Inflammatory macrophage treated with lipopolysaccharide for 1 hour (primary cell): ENCODE results near the gene DAND5.
A peak's percentile ranks its signal among the peaks of the same experiment; 100 is the strongest.
"Not testable (repeated sequence)": the region's sequence is repeated elsewhere in the genome, so short reads cannot be mapped to it uniquely, and the experiment has no call there.

Experiments used
- DNase-seq, 2 donors: peaks; one replicate each; pipeline ENCODE4 v3.0.0-alpha.2; 2020 to 2022

The DAND5 gene

DNA sequence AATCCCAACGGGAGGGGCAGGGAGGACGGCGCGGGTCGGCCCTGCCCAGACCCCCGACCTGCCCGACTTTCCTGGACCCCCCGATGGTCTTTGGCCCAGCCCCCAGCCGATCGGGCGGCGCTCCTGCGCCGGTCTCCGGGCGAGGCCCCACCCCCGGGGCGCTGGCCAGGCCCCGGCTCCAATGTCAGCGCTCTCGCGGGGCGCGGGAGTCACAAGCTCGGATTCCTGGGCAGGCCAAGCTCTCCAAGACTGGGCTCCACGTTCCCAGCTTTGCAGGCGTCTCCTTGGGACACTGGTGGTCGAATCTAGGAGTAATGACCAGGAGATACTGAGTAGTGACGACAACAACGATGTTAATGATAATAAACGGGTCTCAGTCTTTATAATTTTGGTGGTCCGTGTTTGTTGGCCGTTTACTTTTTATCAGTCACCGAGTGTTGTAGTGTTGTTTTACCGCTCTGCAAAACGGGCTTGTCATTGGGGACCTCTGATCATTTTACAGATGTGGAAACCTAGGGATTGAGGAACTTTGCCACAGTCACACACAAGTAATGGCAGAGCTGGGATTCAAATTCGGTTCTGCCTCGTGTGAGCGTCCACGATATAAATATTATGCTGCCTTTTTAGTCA lies 23.2 kb upstream of the DAND5 start:
- DNase-seq, result peak; percentile 53 to 56

DNA sequence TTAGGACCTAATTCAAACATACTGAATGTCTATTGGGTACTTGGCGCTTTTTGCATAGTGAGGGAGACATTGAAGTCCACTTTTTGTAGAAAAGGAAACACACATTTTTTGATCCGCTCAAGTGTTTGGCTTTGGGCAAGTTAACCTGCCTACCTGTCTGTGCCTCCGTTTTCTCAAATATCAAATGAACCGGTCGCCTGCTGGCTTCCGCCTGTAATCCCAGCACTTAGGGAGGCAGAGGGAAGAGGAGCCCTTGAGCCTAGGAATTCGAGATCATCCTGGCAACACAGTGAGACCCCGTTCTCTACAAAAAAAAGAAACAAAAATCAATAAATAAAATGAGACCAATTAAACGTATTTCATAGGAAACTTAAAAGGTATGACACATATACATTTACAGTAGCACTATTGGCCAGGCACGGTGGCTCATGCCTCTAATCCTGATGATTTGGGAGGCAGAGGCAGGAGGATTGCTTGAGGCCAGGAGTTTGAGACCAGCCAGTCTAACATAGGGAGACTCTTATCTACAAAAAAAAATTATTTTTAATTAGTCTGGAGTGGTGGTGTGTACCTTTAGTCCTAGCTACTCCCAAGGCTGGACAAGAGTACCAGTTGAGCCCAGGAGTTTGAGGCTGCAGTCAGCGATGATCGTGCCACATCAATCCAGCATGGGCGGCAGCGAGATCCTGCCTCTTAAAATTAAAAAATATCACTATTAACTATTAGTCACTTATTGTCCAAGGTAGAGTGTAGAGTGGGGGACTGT lies 22.5 kb upstream of the DAND5 start:
- DNase-seq, result no peak

DNA sequence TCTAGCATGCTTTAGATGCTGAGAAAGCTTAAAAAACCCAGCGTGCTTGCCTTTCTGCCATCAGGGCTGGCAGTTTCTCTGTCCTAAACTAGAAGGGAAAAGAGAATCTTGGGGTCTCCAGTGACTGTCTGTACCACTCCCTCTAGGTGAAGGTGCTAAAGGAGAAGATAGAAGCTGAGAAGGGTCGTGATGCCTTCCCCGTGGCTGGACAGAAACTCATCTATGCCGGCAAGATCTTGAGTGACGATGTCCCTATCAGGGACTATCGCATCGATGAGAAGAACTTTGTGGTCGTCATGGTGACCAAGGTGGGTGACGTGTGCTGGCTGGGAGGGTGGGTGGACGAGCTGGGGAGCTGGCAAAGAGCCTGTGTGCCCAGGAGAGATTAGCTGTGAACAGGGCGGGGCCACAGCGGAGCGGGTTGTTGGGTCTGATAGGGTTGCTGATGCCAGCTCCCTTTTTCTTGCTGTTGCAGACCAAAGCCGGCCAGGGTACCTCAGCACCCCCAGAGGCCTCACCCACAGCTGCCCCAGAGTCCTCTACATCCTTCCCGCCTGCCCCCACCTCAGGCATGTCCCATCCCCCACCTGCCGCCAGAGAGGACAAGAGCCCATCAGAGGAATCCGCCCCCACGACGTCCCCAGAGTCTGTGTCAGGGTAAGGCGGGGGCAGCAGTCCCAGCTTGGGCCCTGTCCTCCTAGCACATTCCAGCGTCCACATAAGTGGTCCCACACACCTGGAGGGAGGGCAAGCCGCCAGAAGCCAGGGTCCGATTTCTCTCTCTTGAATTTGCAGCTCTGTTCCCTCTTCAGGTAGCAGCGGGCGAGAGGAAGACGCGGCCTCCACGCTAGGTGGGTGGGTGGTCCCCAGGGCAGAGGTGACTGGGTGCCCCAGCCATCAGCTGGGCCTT lies 21.4 kb upstream of the DAND5 start:
- no peak for DNase-seq

DNA sequence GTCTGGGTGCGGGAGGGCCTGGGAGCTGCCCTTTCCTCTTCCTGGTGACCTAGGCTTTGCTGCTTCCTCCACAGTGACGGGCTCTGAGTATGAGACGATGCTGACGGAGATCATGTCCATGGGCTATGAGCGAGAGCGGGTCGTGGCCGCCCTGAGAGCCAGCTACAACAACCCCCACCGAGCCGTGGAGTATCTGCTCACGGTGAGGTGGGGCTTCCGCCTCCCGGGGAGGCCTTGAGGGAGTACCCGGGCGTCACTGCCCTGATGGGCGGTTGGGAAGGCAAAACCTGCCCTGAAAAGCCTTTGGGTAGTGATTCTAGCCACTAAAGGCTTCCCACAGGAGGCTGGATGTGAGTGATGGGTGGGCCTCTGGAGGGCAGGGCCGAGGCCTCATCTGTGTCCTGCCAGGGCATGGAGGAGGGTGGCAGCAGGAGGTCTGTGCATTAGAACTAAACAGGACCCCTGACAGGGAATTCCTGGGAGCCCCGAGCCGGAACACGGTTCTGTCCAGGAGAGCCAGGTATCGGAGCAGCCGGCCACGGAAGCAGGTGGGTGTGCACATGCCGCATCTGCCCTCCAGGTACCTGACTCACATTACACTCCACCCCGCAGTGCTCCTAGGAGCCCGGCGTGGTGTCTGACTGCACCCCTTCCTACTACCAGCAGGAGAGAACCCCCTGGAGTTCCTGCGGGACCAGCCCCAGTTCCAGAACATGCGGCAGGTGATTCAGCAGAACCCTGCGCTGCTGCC lies 20.6 kb upstream of the DAND5 start:
- DNase-seq, result no peak

DNA sequence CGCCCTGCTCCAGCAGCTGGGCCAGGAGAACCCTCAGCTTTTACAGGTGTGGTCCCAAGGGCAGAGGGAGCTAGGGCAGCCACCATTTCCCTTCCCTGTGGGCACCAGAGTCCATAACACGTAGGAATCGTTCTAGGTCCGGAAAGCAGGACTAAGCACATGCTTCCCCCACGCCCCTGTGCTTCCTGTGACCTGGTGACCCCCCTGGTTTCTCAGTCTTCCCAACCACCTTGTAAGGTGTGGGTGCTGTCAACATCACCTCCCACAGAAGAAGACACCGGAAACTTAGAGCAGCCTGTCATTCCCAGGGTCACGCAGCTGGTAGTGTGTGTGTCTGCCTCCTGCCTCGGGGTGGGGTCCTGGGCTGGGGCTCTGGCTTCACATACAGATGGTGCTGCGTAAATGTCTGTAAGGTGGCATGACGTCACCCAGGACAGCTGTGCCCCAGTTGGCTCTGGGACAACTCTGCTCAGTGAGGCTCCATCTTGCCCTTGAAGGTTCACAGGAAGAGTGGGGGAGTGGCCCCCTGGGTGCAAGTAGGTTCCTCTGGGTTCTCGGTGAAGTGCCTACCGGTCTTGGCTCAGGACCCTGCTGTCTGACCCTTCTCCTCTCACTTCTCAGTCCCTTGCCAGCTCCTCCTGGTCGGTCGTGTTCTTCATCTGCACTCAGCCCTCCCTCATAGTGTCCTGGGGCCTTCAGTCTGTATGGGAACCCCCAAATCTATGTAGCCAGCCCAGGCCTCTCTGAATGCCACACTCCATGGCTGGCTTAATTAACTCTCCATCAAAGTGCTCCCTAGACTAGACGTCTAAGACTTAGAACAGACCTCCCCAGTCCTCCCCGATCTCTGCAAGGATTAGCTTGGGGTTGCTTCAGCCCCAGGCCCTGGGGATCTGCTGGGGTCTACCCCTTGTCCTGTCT lies 19.8 kb upstream of the DAND5 start:
- DNase-seq, result no peak

DNA sequence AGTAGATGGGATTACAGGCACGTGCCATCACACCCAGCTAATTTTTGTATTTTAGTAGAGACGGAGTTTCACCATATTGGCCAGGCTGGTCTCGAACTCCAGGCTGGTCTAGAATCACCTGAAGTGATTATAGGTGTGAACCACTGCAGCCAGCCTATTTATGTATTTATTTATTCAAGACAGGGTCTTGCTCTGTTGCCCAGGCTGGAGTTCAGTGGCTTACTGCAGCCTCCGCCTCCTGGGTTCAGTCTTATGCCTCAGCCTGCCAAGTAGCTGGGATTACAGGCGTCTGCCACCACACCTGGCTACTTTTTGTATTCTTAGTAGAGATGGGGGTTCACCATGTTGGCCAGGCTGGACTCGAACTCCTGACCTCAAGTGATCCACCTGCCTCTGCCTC lies 17.3 kb upstream of the DAND5 start:
- not testable (repeated sequence) for DNase-seq

DNA sequence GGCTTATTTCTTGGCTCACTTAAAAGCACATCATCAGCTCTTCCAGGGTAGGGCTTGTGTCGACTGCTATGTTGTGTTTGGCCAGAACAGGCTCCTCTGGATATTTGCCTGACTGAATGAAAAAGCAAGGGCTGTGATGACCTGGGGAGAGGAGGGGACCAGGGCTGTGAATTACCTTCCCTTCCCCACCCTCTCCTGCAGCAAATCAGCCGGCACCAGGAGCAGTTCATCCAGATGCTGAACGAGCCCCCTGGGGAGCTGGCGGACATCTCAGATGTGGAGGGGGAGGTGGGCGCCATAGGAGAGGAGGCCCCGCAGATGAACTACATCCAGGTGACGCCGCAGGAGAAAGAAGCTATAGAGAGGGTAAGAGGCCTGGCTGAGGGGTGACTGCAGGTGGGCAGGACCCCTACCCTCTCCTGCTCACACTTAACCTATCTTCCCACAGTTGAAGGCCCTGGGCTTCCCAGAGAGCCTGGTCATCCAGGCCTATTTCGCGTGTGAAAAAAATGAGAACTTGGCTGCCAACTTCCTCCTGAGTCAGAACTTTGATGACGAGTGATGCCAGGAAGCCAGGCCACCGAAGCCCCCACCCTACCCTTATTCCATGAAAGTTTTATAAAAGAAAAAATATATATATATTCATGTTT lies 16.8 kb upstream of the DAND5 start:
- DNase-seq, result peak in 1 of 2 donors; percentile 61

DNA sequence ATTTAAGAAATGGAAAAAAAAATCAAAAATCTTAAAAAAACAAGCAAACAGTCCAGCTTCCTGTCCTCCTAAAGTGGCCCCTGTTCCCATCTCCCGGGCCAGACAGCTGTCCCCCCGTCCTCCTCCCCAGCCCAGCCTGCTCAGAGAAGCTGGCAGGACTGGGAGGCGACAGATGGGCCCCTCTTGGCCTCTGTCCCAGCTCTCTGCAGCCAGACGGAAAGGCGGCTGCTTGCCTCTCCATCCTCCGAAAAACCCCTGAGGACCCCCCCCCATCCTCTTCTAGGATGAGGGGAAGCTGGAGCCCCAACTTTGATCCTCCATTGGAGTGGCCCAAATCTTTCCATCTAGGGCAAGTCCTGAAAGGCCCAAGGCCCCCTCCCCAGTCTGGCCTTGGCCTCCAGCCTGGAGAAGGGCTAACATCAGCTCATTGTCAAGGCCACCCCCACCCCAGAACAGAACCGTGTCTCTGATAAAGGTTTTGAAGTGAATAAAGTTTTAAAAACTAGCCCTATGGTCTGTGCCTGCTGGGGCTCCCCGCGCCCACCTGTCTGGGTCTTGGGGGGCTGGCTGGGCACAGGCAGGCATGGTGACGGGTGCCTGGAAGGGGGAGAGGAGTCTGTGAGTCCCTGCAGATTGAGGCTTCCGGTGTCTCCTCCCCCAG lies 16.1 kb upstream of the DAND5 start:
- DNase-seq, result no peak

DNA sequence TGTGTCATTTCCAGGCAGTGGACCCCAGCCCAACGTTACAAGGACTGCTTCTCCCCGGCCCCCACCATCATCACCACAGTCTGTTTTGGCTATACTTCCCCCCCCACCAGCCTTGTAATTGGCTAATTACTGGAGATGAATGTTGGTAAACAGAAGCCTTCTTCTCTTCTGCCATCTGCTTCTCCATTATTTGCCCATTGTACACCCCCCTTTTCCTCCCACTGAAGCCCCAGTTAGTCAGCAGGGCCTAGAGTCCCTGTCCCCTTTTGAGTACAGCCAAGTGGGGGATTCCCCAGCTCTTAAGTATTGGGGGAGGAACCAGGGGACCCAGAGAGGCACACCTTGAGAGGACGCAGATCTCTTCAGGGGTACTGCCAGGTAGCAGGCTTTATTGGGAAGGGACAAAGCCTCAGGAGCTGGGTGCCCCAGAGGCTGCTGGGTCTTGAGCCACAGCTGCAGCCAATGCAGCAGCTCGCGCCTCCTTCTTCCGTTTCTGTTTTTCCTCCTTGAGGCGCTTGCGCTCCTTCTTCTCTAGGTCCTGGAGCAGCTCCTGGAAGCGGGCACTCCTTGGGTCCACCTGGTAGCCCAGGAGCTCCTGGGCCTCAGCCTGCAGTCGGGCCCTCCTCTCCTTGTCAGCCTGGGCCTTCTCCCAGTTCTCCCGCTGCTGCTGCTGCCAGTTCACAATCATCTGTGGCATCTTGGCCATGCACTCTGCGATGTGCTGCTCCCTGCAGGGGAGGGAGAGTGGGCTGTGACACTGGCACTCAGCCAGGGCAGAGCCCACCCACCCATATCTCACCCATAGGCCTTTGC lies 15.4 kb upstream of the DAND5 start:
- no peak for DNase-seq

DNA sequence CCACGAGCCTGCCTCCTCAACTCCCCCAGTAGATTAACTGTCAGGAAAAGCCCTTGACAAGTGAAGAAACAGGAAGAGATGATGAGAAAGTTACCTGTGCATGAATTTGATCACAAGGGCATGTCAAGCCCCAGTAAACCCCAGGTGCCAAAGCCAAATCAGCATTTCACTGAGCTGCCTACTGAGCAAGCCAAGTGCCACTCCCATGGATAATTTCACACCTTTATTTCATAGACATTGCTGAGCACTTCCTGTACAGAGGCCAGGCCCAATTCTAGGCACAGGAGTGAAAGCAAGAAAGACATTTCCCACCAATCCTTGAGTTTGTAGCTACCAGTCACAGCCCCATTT lies 14.8 kb upstream of the DAND5 start:
- no peak for DNase-seq

DNA sequence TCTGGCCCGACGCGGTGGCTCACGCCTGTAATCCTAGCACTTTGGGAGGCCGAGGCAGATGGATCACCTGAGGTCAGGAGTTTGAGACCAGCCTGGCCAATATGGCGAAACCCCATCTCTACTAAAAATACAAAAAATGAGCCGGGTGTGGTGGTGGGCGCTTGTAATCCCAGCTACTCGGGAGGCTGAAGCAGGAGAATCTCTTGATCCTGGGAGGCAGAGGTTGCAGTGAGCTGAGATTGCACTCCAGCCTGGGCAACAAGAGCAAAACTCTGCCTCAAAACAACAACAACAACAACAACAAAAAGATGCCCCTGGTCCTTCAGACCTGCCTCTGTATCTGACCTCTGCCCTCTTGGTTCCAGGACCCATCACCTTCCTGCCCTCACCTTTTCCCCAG lies 13.8 kb upstream of the DAND5 start:
- not testable (repeated sequence) for DNase-seq

DNA sequence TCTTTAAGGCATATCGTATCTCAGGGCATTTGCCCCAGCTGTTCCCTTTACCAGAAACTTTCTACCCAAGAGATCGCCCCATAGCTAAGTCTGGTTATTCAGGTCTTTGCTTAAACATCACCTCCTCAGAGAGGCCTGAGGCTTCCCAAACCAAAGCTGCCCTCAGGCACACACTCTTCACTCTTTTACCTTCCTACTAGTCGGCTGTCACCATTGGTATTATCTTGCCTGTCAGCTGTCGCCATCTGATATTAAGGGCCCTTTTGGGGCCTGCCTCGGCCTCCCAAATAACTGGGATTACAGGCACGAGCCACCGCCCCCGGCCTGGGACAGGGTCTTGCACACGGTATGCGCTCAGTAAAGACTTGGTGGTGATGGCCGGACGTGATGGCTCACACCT lies 13.4 kb upstream of the DAND5 start:
- no peak for DNase-seq

DNA sequence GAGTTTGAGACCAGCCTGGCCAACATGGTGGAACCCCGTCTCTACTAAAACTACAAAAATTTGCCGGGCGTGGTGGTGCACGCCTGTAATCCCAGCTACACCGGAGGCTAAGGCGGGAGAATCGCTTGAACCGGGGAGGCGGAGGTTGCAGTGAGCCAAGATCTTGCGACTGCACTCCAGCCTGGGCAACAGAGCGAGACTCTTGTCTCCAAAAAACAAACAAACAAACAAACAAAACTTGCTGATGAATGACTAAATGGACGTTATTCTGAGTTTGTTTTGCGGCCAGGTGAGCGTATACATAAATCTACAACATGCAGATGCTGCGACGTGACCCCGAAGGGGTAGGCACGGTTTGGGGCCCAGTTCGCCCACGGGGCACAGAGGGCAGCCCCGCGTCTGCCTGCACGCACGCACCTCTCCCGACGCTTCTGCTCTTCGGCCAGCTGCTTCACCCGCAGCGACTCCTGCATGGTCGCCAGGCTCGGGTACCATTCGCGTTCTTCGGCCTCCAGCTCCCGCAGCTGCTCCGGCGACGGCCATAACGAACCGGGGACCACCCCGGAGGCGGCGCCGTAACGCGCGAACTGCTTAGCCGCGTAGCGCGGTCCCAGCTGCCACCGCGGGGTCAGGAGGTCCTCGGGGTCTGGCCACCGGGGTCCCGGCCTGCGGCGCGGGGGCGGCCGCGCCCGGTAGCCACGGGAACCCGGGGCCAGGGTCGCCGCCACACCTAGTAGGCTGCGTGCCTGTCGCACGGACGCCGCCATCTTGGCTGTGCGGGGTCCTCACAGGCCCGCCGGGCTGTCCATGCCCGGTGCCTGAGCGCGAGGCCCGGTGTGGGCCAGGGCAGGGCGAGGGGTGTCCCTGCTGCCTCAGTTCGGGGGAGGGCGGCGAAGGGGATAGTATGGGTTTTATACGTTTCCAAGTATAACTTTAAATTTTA lies 12.7 kb upstream of the DAND5 start, which contains the start of gene GADD45GIP1:
Gene GADD45GIP1 (minus strand): TSS at position 778 of the 943 bp plus-strand sequence. CDS start 11 bp downstream, at position 767.
- DNase-seq, result peak; percentile 66 to 74

DNA sequence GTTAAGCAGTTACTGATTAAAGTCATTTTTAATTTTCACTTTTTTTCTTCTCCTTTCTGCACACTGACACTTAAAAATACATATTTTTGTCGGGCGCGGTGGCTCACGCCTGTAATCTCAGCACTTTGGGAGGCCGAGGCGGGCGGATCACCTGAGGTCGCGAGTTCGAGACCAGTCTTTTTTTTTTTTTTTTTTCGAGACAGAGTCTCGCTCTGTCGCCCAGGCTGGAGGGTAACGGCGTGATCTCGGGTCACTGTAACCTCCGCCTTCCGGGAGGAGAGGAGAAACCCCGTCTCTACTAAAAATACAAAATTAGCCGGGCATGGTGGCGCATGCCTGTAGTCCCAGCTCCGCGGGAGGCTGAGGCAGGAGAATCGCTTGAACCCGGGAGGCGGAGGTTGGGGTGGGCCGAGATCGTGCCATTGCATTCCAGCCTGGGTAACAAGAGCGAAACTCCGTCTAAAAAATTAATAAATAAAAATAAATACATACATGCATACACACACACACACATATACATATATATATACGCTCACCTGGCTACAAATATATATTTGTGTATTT lies 11.9 kb upstream of the DAND5 start:
- DNase-seq, result not testable (repeated sequence)

DNA sequence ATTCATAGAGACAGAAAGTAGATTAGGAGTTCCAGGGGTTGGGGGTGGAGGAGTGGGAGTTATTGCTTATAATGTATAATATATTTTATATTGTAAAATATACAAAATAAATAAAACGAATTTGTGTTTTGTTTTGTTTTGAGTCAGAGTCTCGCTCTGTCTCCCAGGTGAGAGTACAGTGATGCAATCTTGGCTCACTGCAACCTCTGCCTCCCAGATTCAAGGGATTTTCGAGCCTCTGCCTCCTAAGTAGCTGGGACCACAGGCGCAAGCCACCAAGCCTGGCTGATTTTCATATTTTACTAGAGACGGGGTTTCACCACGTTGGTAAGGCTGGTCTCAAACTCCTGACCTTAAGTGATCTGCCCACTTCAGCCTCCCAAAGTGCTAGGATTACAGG lies 9.9 kb upstream of the DAND5 start:
- DNase-seq, result no peak

DNA sequence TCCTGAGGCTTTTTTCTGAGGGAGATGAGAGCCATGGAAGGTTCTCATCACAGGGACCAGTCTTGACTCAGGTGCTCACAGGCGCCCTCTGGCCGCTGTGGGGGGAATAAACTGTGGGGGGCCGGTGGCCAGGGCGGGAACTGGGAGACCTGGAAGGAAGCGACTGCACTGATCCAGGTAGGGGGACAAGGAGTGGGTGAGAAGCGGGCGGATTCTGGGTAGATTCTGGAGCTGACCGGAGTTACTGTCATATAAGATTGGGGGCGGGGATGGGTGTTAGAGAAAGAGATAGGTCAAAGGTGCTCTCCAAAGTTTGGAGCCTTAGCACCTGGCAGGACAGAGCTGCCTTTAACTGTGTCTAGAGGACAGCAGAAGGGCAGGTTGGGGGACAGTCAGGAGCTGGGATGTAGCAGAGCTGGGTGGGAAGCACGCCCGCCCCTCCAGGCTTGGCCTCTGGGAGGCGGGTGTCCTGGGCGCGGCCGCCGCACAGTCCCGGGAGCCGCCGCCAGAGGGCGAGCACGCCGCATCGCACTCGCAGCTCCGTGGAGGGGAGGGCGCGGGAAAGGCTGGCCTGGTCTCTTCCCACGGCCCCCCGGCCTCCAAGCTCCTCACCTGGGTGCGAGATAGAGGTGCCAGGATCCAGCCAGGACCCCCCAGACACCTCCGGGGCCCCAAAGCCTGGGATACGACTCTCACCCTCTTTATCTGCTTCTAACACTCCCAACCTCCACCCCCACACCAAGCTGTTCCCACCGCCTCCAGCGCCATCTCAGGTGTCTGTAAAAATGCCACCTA lies 4.2 kb upstream of the DAND5 start:
- peak; percentile 55 to 90 for DNase-seq

DNA sequence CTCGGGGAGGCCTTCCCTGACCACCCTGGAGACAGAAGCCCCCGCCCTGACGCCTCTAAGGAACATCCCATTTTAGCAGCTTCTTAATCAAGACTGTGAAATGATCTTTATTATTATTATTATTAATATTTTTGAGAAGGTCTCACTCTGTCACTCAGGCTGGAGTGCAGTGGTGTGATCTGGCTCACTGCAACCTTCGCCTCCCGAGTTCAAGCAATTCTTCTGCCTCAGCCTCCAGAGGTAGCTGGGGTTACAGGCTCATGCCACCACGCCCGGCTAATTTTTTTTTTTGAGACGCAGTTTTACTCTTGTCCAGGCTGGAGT lies 3.6 kb upstream of the DAND5 start:
- DNase-seq, result no peak
